OCI-LY3 (cell line): ENCODE results near the gene PIP5K1B.

Experiments used
- EZH2phosphoT487 ChIP-seq: fragments of 200-600 bp; shearing (Covaris generic); IDR thresholded peaks from 2 replicates; pipeline ENCODE4 v1.6.1; 2018; ENCODE audit warnings: antibody characterized with exemption, mixed run types, low read depth
- TF ChIP-seq, protein P1 (sequence below): fragments of 200-600, 300-600 bp; sonication (generic); IDR thresholded peaks from 2 replicates; pipeline ENCODE4 v1.5.1; 2014; ENCODE audit warnings: antibody characterized with exemption, low read length, low read depth

DNA sequence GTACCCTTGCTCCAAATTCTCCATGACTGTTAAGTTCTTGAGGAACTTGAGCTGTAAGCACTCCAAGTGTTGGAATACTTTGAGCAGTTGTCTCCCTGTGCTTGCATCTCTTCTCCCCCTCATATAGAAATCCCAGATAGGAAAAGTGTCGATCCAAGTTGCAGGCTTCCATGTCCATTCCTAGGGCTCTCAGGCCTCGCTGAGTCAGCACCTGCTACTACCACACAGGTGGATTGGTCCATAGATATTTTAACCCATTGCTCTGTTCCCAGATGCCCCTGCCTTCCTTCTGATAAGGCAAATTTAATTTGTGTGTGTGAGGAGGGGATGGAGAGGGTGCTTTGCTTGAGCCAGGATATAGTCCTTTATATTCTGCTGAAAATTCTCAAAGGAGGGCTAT lies 95.8 kb downstream of the PIP5K1B start:
- TF ChIP-seq, protein P1, sequence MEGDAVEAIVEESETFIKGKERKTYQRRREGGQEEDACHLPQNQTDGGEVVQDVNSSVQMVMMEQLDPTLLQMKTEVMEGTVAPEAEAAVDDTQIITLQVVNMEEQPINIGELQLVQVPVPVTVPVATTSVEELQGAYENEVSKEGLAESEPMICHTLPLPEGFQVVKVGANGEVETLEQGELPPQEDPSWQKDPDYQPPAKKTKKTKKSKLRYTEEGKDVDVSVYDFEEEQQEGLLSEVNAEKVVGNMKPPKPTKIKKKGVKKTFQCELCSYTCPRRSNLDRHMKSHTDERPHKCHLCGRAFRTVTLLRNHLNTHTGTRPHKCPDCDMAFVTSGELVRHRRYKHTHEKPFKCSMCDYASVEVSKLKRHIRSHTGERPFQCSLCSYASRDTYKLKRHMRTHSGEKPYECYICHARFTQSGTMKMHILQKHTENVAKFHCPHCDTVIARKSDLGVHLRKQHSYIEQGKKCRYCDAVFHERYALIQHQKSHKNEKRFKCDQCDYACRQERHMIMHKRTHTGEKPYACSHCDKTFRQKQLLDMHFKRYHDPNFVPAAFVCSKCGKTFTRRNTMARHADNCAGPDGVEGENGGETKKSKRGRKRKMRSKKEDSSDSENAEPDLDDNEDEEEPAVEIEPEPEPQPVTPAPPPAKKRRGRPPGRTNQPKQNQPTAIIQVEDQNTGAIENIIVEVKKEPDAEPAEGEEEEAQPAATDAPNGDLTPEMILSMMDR: no peak
- no peak for TF ChIP-seq EZH2phosphoT487
